Measurements from ENCODE around the gene BCAR3.
"Not testable (repeated sequence)": the region's sequence is repeated elsewhere in the genome, so short reads cannot be mapped to it uniquely, and the experiment has no call there.

BCAR3 gene

GRCh38 chr1:93566227-93566626, 115.4 kb downstream of the BCAR3 start:
- TF ChIP-seq CTCF (IDR thresholded peaks at IDR 0.05; ENCODE audit: extremely low read depth, insufficient read depth, missing control alignments), result no peak
- in situ Hi-C loops (cut with MboI; ENCODE audit: low pct_unique_long_range_greater_than_20kb, low sequenced_read_pairs, unreplicated experiment), result no loop called here
- DNase-seq (ENCODE audit: low spot score), result no peak

DNA sequence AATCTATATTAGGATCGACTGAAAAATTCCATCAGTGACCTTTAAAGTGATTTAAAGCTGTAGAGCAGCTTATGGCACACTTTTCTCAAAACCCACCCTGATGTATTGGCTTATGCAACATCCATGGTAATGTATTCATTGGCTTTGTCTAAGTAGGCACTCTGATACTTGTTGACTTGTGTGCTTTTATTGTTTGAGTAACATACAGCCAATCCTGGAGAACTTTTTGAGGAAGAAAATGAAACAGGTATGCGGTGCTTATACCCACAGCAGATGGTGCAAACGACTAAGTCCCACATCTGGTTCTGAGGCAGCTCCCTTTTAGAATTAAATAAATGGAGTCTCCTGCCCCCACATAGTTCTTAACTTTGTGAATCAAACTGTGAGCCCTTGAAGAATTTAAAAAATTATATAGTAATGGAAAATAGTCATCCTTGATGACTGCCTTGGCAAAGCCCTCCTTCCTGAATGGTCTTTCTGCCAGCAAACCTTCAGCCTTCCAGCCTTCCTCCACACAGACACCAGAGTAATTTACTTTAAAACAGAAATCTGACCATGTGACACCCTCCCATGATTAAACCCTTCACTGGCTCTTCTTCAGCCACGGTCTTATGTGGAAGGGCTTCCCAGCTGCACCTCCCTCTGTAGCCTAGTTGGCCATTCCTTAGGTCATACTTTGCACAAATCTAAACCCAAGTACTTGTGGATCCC, 116.0 kb downstream of the BCAR3 start:
- in situ Hi-C loops (cut with MboI; ENCODE audit: low pct_unique_long_range_greater_than_20kb, low sequenced_read_pairs, unreplicated experiment), result no loop called here
- no peak for DNase-seq (ENCODE audit: low spot score)

GRCh38 chr1:93559695-93560094, 121.9 kb downstream of the BCAR3 start:
- in situ Hi-C loops (cut with MboI; ENCODE audit: low pct_unique_long_range_greater_than_20kb, low sequenced_read_pairs, unreplicated experiment), result no loop called here
- no peak for DNase-seq (ENCODE audit: low spot score)
- no peak for TF ChIP-seq CTCF (IDR thresholded peaks at IDR 0.05; ENCODE audit: extremely low read depth, insufficient read depth, missing control alignments)

More for the DNA sequence above, 116.0 kb downstream of the BCAR3 start:
- TF ChIP-seq CTCF (IDR thresholded peaks at IDR 0.05; ENCODE audit: extremely low read depth, insufficient read depth, missing control alignments), result no peak

- no peak for DNase-seq (ENCODE audit: low spot score)
- no peak for TF ChIP-seq CTCF (IDR thresholded peaks at IDR 0.05; ENCODE audit: extremely low read depth, insufficient read depth, missing control alignments)
- in situ Hi-C loops (cut with MboI; ENCODE audit: low pct_unique_long_range_greater_than_20kb, low sequenced_read_pairs, unreplicated experiment), result no loop called here
Measured at GRCh38 chr1:93559045-93559444, 122.6 kb downstream of the BCAR3 start.

DNA sequence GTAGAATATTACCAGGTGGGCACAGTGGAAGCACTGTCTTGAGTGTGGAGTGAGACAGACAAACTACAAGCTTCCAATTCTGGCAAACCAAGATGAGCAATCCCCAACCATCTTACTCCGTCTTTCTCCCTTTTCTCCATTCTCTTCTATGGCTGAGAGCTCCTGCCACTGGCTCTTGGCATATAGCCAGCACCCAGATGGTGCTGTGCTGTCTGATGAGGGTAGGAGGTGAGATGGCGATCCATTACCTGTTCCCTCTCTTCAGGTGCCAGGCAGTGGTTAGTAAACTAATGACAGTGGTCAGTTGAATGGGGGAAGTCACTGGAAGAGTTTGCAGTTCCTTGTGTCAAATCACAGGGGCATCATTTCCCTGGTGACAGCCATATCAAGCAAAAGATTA, 125.3 kb downstream of the BCAR3 start:
- DNase-seq (ENCODE audit: low spot score), result no peak
- no peak for TF ChIP-seq CTCF (IDR thresholded peaks at IDR 0.05; ENCODE audit: extremely low read depth, insufficient read depth, missing control alignments)
- in situ Hi-C loops (cut with MboI; ENCODE audit: low pct_unique_long_range_greater_than_20kb, low sequenced_read_pairs, unreplicated experiment), result no loop called here

DNA sequence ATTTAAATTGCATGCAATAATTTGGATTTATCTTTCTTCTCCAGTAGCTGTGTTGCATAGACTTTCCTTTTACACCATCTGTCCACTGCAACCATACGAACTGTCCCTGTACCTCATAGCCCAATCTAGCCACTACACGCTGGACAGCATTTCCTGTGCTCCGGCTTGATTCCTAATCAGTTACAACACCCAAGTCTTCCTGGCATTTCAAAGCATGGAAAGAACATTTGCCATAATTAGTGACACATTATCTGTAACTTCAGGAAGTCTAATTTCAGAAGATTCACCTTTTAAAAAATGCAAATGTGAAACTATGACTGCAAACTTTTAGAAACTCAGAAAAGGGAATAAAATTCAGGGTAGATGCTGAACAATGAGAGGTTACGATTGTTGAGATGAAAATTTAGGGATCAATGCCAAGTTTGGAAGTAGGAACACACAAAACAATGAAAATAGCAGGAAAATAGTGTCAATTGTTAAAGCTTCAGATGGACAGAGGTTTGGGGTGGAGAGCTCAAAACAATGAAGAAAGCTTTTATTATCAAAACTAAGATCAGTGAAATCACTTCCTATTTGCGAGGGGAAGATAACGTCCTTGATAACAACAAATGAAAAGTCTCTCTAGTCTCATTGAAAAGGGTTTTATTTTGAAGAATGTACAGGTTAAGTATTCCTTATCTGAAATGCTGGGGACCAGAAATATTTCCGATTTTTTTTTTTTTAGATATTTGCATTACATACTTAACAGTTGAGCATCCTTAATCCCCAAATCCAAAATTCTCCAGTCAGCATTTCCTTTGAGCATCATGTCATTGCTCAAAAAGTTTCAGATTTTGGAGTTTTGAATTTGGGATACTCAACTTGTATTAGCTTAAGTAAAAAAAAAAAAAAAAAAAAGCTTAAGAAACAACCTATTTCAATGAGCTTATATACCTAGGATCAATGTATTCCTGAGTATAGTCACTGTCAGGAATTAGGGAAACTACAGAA, 126.5 kb downstream of the BCAR3 start:
- no peak for DNase-seq (ENCODE audit: low spot score)
- TF ChIP-seq CTCF (IDR thresholded peaks at IDR 0.05; ENCODE audit: extremely low read depth, insufficient read depth, missing control alignments), result no peak
- in situ Hi-C loops (cut with MboI; ENCODE audit: low pct_unique_long_range_greater_than_20kb, low sequenced_read_pairs, unreplicated experiment), result no loop called here

DNA sequence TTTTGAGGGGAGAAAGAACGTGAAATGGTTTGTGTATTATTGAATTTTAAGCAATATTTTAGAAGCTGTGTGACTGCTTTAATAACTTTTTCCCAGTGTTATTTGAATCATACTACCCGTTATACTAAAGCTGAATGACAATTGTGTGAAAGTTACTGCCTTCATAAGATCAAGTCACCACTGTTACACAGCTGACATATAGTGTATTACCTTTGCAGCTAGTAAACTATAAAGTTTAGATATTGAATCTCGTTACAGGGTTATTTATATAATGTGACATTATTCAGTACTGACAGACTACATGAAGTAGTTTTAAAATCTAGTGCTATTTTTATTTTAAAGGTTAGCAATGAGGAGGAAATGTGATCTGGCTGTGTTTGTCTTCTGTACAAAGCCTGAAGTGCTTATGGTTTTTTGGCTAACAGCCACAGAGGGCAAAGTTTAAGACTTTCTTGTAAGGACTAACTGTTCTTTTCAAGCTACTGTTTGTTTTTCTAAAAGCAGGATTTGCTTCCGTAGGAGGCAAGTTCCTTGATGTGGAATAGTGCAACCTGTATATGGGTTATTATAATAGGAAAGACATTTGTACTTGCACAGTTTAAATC, 127.6 kb downstream of the BCAR3 start:
- in situ Hi-C loops (cut with MboI; ENCODE audit: low pct_unique_long_range_greater_than_20kb, low sequenced_read_pairs, unreplicated experiment); DNase-seq (ENCODE audit: low spot score): not testable (repeated sequence)
